Mucosa of descending colon (tissue), 3 donors: ENCODE measurements around the gene PPARGC1A. TPM values are rescaled to one million over a fixed set of nuclear protein-coding genes. Genes with fewer than 3 reads are reported as not detected.

Experiments used
- ATAC-seq: fragments of 200-7000 bp; cut with Tn5 transposase; one replicate; pipeline ENCODE4 v1.9.1; 2020; ENCODE audit warnings: mild to moderate bottlenecking, moderate library complexity
- DNase-seq, 3 donors: peaks; one replicate each; pipeline ENCODE4 v3.0.0-alpha.2; 2020
- H3K36me3 ChIP-seq: fragments of 200-600 bp; one replicate; pipeline ENCODE4 v1.8.0; 2021; ENCODE audit warnings: low read depth, mild to moderate bottlenecking
- H3K4me1 ChIP-seq: fragments of 200-600 bp; one replicate; pipeline ENCODE4 v1.8.0; 2021; ENCODE audit warnings: low read depth, mild to moderate bottlenecking
- H3K4me3 ChIP-seq: fragments of 200-600 bp; one replicate; pipeline ENCODE4 v1.8.0; 2021; ENCODE audit warnings: mild to moderate bottlenecking
- H3K9me3 ChIP-seq: fragments of 200-600 bp; one replicate; pipeline ENCODE4 v1.8.0; 2021; ENCODE audit warnings: mild to moderate bottlenecking
- CTCF ChIP-seq: fragments of 200-600 bp; IDR thresholded peaks from one replicate; pipeline ENCODE4 v1.8.0; 2022; ENCODE audit warnings: antibody characterized with exemption, mild to moderate bottlenecking
- intact Hi-C, 2 donors: fragments of 100-400 bp; cut with DNase I in 1 of 2; cut with micrococcal nuclease in 1 of 2; formaldehyde crosslinking; loops; one replicate each; pipeline versions ENCODE4 v1.11.0 to v1.11.1; 2022; cut with DNase I, micrococcal nuclease
- total RNA-seq, 3 donors: library from RNA; stranded (reverse); fragmentation: NEBNext Ultra II Directional in 2 of 3; extraction: Animal tissue kit (Norgen Biotek cat#: 25700) in 2 of 3; gene quantifications; one replicate each; pipeline versions ENCODE4 v1.2.1 to v1.2.4, GENCODE V29; 2021 to 2023
- donor health status: DM: no; HTN: no; CAD: no; lungs with moderate emphysema.
- donor health status: DM: no; HTN: no; CAD: no.
- donor health status: DM: no; HTN: yes; CAD: no.

The PPARGC1A gene
- total RNA-seq, 3 donors from 2014 or later: 55.4 to 139 (median 71.5) TPM

DNA sequence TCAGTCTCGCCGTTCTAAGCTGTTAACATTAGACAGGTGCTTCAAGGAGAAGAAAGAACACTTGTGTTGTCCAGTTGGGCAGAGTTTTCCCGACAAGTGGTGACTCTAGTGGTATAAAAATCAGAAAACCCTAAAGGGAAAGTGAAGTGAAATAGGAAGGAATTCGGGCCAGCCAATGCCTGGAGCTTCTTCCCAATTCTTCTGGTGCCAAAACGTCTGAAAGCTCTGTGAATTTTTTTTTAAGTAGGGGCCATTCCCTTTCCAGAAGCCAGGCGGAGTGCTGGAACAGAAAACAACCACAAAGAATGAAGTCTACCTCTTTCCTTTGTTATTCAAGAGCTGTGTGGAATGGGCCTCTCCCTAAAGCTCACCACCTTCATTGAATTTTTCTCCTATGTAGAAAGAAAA is 43.1 kb upstream of the PPARGC1A start:
- ATAC-seq (no peak), DNase-seq (no peak)
- intact Hi-C loops: no loop called here
- Histone ChIP-seq H3K9me3 (no peaks in the 10 kb centered on the region), H3K4me3 (no peak overlapping the region), H3K4me1 (no peaks in the 10 kb centered on the region), H3K36me3 (no peaks in the 10 kb centered on the region)
- TF ChIP-seq CTCF: no peak

DNA sequence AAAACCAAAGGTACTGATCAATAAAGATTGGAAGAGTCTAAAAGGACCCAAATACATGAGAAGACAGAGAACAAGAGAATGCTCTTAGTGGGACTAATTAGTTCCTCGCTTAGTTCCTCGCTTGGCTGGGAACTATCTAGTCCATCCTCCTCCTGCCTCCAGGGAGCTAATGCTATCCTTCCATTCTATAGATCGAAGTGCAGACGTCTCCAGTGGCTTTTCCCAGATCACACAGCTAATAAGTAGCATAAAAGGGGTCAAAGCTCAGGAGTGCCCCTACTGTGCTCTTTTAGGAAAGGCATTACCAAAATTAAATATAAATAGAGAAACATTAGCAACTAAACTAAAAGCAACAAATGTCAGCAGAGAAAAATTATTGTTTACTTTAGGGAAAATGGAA is 42.3 kb upstream of the PPARGC1A start:
- Histone ChIP-seq H3K4me3 (no peak overlapping the region), H3K9me3 (no peaks in the 10 kb centered on the region), H3K4me1 (no peaks in the 10 kb centered on the region), H3K36me3 (no peaks in the 10 kb centered on the region)
- ATAC-seq (no peak), DNase-seq (no peak)
- intact Hi-C loops: no loop called here
- TF ChIP-seq CTCF: no peak

GRCh38 chr4:23931489-23931830 is 41.6 kb upstream of the PPARGC1A start:
- H3K36me3 ChIP-seq: no peaks in the 10 kb centered on the region
- peak; percentile 58 for ATAC-seq
- peak in 1 of 3 donors; percentile 23 for DNase-seq
- H3K9me3 ChIP-seq: no peaks in the 10 kb centered on the region
- no peaks in the 10 kb centered on the region for H3K4me1 ChIP-seq
- no peak overlapping the region for H3K4me3 ChIP-seq
- TF ChIP-seq CTCF: no peak
- intact Hi-C loops: no loop called here

DNA sequence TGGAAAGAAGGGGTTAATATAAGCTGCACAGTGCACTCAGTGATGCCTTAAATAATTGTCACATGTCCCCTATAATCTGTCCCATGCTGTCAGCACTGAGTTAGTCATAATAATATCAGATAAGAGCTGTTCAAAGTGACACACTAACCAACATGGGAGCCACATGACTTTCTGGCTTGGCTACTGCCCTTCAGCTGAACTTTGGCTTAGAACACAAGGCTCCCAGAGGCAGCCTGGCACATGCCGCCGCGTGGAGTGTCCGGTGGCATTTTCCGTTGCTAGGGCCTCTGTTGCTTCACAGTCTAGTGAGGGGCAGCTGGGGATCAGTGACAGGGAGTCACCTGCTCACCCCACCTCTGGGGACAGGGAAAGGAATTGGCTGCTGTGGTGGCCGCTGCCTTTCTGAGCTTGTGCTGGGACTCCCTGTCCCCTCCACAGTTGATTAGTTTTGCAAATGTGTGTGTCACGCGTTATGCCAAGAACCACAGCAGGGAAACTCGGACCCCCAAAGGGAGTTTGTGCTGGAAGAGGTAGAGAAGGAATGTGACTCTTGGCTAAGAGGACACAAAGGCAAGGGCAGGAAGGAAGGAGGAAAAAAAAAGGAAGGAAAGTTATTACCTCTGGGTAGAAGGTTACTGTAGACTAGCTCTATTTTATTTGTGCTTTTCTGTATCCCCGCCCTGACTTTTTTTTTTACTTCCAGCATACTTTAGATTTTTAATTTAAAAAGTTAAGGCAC is 41.1 kb upstream of the PPARGC1A start:
- Histone ChIP-seq H3K4me3 (no peak overlapping the region), H3K9me3 (no peaks in the 10 kb centered on the region), H3K4me1 (no peaks in the 10 kb centered on the region), H3K36me3 (no peaks in the 10 kb centered on the region)
- TF ChIP-seq CTCF: no peak
- ATAC-seq (peak; percentile 92), DNase-seq (peak; percentile 51 to 59 (median 54))
- intact Hi-C loops: no loop called here

- no peak for TF ChIP-seq CTCF
- intact Hi-C loops: no loop called here
- no peak overlapping the region for H3K4me3 ChIP-seq
- no peaks in the 10 kb centered on the region for H3K4me1 ChIP-seq
- ATAC-seq (no peak), DNase-seq (no peak)
- H3K9me3 ChIP-seq: no peaks in the 10 kb centered on the region
- H3K36me3 ChIP-seq: no peaks in the 10 kb centered on the region
Observed at GRCh38 chr4:23929248-23929647, 39.4 kb upstream of the PPARGC1A start.

- ATAC-seq: no peak
- Histone ChIP-seq H3K4me3 (no peak overlapping the region), H3K4me1 (no peaks in the 10 kb centered on the region), H3K36me3 (no peaks in the 10 kb centered on the region), H3K9me3 (no peaks in the 10 kb centered on the region)
- intact Hi-C loops: no loop called here
- DNase-seq: no peak
- no peak for TF ChIP-seq CTCF
Observed at GRCh38 chr4:23924556-23924955, 34.7 kb upstream of the PPARGC1A start.
